HG02759 (cell line): ENCODE data around the gene IKBIP.
"Not testable (repeated sequence)": the region's sequence is repeated elsewhere in the genome, so short reads cannot be mapped to it uniquely, and the experiment has no call there.

Source experiments
- ATAC-seq: cut with Tn5 transposase; IDR thresholded peaks from one replicate; pipeline ENCODE4 v1.9.1; 2021; ENCODE audit warnings: mild to moderate bottlenecking, moderate library complexity; ENCODE audit not compliant: unreplicated experiment

Gene IKBIP

DNA sequence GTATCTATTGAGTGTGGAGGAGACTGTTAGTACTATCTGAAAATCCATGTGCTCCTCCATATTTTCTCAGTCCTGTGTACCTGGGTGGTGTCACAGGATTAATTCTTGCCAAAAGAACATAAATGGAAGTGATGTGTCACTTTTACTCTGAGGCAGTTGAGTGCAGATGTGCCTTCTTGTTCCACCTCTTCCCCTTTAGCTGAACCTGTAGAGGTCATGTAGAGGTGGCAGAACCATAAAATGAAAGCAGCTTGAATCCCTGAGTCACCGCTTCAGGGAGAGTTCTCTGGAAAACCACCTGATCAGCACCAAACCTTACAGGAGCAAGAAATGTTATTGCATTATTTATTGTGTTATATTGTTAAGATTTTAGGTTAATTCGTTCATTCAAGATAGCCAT lies 65.8 kb downstream of the IKBIP start:
- ATAC-seq = no peak

DNA sequence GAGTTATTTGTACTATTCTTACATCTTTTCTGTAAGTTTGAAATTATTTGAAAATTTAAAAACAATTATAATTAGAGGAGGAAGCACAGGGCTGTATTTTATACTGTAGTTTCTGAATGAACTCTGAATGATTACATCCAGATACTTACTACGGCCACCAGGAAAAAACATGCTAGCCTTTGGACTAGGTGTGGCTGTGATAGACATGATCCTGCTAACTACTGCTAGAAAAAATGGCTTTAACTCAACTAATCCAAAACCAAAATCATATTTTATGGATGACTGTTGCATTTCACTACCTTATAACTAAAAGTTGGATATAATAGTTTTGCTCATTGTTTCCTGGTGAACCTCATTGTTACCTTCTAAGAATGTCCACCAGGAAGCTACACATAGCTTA lies 66.2 kb downstream of the IKBIP start:
- no peak for ATAC-seq

DNA sequence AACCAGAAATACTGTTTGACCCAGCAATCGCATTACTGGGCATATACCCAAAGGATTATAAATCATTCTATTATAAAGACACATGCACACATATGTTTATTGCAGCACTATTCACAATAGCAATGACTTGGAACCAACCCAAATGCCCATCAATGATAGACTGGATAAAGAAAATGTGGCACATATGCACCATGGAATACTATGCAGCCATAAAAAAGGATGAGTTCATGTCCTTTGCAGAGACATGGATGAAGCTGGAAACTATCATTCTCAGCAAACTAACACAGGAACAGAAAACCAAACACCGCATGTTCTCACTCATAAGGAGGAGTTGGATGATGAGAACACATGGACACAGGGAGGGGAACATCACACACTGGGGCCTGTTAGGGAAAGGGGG lies 67.8 kb downstream of the IKBIP start:
- ATAC-seq = not testable (repeated sequence)

DNA sequence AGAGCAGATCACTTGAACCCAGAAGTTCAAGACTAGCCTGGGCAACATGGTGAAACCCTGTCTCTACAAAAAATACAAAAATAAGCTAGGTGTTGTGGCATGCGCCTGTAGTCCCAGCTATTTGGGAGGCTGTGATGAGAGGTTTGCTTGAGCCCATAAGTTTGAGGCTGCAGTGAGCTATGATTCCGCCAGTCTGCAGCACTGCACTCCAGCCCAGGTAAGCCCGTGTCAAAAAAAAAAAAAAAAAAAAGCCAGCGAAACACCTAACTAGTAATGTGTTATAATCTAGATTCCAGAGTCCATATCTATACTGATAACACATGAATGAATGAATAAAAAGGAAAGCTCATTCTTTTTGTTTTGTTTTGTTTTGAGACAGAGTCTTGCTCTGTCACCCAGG lies 69.6 kb downstream of the IKBIP start:
- ATAC-seq = no peak
